ENCODE measurements around the gene ABR. TPM values are rescaled to one million over a fixed set of nuclear protein-coding genes. Genes with fewer than 3 reads are reported as not detected.

Gene ABR
- polyA plus RNA-seq, 2 of the 4 experiments (the other 2 are of a cell fraction) = 70.9 to 73.8 TPM

DNA sequence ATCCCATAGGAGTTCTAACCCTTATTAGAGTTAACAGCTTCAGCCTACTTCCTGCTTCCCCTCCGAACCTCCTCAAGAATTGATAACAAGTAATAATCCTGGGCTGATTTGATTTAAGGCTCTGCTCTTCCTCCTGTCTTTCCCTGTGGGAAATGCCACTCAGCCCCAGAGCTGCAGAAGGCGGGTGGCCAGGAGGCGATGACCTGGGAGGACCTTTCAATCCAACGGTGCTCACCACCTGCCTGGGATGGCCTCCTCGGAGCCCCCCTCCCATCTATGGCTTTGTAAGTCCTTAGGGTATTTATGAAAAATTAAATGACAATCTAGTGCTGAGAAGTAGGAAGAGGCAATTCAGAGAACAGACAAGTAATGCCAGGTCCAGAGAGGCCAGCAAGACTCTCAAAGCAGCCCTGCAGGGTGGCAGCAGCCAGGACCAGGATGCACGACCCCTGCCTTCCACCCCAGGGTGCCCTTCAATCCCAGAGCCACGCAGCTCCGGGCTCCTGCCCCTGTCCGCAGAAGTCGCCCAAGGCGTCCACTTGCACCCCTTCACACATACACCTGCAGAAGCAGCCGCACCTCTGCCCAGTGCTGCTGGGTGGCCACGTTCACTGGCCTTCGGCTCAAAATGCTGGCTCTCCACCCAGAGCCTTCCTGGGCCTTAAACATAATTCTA lies 34.3 kb downstream of the ABR start:
- H3K4me1 ChIP-seq = 0 out of 3 replicates have a peak, but pooled peaks cover 5% of the 10 kb centered on the region
- POLR2A ChIA-PET = no interaction called here
- no peak overlapping the region for H3K4me2 ChIP-seq
- CTCF ChIA-PET = interaction anchor here (1.0 to 17.8 kb wide), 5 partner anchors 9 to 88 kb away, joined by 3 to 335 read pairs (median 149); partner anchors contain the start of gene ABR
- H3K9me3 ChIP-seq = no peaks in the 10 kb centered on the region
- ATAC-seq (no peak), DNase-seq (ENCODE audit: low read depth in 1 of 2, low spot score in 1 of 2) (no peak), FAIRE-seq (no peak)
- TF ChIP-seq HOXB13 (CRISPR knock-in tag; IDR thresholded peaks at IDR 0.05; ENCODE audit: low read depth) (no peak), POLR2AphosphoS2 (conservative IDR thresholded peaks at IDR 0.05; ENCODE audit: low read length) (no peak), CEBPB (IDR thresholded peaks at IDR 0.05) (no peak), SMC3 (IDR thresholded peaks at IDR 0.05) (no peak), MAFK (IDR thresholded peaks at IDR 0.05; ENCODE audit: partially characterized antibody) (no peak)
- no peak overlapping the region for H3K27ac ChIP-seq
- 70% methylated on average over 14 of the region's 14 CpGs for WGBS (ENCODE audit: missing lambda C conversion rate)
- H3K4me3 ChIP-seq = no peak overlapping the region

- Histone ChIP-seq H3K4me3 (no peak overlapping the region), H3K4me1 (0 out of 3 replicates have a peak, but pooled peaks cover 5% of the 10 kb centered on the region), H3K4me2 (no peak overlapping the region), H3K27ac (no peak overlapping the region), H3K9me3 (no peaks in the 10 kb centered on the region)
- TF ChIP-seq, protein P1, sequence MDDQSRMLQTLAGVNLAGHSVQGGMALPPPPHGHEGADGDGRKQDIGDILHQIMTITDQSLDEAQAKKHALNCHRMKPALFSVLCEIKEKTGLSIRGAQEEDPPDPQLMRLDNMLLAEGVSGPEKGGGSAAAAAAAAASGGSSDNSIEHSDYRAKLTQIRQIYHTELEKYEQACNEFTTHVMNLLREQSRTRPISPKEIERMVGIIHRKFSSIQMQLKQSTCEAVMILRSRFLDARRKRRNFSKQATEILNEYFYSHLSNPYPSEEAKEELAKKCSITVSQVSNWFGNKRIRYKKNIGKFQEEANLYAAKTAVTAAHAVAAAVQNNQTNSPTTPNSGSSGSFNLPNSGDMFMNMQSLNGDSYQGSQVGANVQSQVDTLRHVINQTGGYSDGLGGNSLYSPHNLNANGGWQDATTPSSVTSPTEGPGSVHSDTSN (IDR thresholded peaks at IDR 0.05) = no peak
- no peak for TF ChIP-seq GATA3 (IDR thresholded peaks at IDR 0.05; ENCODE audit: borderline replicate concordance)
- TF ChIP-seq ATOH8 (CRISPR knock-in tag; IDR thresholded peaks at IDR 0.05; ENCODE audit: low read depth) = no peak
- no peak for TF ChIP-seq REST (IDR thresholded peaks at IDR 0.05)
- TF ChIP-seq CHD4 (IDR thresholded peaks at IDR 0.05; ENCODE audit: borderline replicate concordance) = no peak
- TF ChIP-seq BCL3 (IDR thresholded peaks at IDR 0.05) = no peak
- no peak for TF ChIP-seq SREBF2 (IDR thresholded peaks at IDR 0.05)
- no peak for TF ChIP-seq FOSB (CRISPR knock-in tag; IDR thresholded peaks at IDR 0.05)
- no peak for TF ChIP-seq NFE2L2 (conservative IDR thresholded peaks at IDR 0.05; ENCODE audit: low read length)
- no peak for TF ChIP-seq EHMT2 (IDR thresholded peaks at IDR 0.05; ENCODE audit: low read depth)
- no peak for TF ChIP-seq RNF2 (IDR thresholded peaks at IDR 0.05; ENCODE audit: borderline replicate concordance, low read depth)
- TF ChIP-seq HDAC2 (IDR thresholded peaks at IDR 0.05) = no peak
- ChIA-PET CTCF (interaction anchor here (0.6 to 17.8 kb wide), 8 partner anchors 11 to 732 kb away, joined by 3 to 335 read pairs (median 4); partner anchors contain the start of gene ABR), POLR2A (no interaction called here)
- ATAC-seq (no peak), FAIRE-seq (no peak), DNase-seq (ENCODE audit: low read depth in 1 of 2, low spot score in 1 of 2) (no peak)
- 88% methylated on average over 17 of the region's 17 CpGs for WGBS (ENCODE audit: missing lambda C conversion rate)
Measured at GRCh38 chr17:1144162-1144561, 35.6 kb downstream of the ABR start.
